ENCODE results near the gene IGSF5. TPM values are rescaled to one million over a fixed set of nuclear protein-coding genes. Genes with fewer than 3 reads are reported as not detected.

The IGSF5 gene
- total RNA-seq, 1 donor from 2014 or later, result 0.64 TPM

- Histone ChIP-seq H3K27ac (ENCODE audit: low read depth, low read length) (no peak overlapping the region), H3K27me3 (ENCODE audit: insufficient read depth, low read length) (no peaks in the 10 kb centered on the region), H3K9me3 (ENCODE audit: insufficient read depth, low read depth, low read length) (no peaks in the 10 kb centered on the region), H3K4me3 (ENCODE audit: insufficient read depth, low read depth, low read length) (no peak overlapping the region), H3K4me2 (ENCODE audit: low read length) (no peak overlapping the region), H3K4me1 (ENCODE audit: insufficient read depth, low read length) (no peaks in the 10 kb centered on the region), H2AFZ (ENCODE audit: low read depth, low read length) (no peak overlapping the region), H3K36me3 (ENCODE audit: insufficient read depth, low read length) (no peaks in the 10 kb centered on the region), H3K79me2 (ENCODE audit: insufficient read depth, low read length) (no peaks in the 10 kb centered on the region), H4K20me1 (ENCODE audit: insufficient read depth, low read length) (no peaks in the 10 kb centered on the region), H3K9ac (ENCODE audit: low read length) (no peak overlapping the region)
- peak; percentile 22 for DNase-seq (ENCODE audit: low read depth)
- no peak for FAIRE-seq
- no peaks in the 10 kb centered on the region for H3K4me1 Mint-ChIP-seq (ENCODE audit: low read depth, unreplicated experiment)
- no peak overlapping the region for H3K4me3 Mint-ChIP-seq (ENCODE audit: unreplicated experiment)
- peaks cover 2% of the 10 kb centered on the region for H3K9me3 Mint-ChIP-seq (ENCODE audit: unreplicated experiment)
- H3K27me3 Mint-ChIP-seq (ENCODE audit: low read depth, unreplicated experiment), result peaks cover 7% of the 10 kb centered on the region
- no peaks in the 10 kb centered on the region for H3K36me3 Mint-ChIP-seq (ENCODE audit: low read depth, unreplicated experiment)
- no peak overlapping the region for H3K27ac Mint-ChIP-seq (ENCODE audit: unreplicated experiment)
- no peak for TF ChIP-seq EZH2 (IDR thresholded peaks at IDR 0.05; ENCODE audit: insufficient read depth, low read length)
- TF ChIP-seq, protein P1, sequence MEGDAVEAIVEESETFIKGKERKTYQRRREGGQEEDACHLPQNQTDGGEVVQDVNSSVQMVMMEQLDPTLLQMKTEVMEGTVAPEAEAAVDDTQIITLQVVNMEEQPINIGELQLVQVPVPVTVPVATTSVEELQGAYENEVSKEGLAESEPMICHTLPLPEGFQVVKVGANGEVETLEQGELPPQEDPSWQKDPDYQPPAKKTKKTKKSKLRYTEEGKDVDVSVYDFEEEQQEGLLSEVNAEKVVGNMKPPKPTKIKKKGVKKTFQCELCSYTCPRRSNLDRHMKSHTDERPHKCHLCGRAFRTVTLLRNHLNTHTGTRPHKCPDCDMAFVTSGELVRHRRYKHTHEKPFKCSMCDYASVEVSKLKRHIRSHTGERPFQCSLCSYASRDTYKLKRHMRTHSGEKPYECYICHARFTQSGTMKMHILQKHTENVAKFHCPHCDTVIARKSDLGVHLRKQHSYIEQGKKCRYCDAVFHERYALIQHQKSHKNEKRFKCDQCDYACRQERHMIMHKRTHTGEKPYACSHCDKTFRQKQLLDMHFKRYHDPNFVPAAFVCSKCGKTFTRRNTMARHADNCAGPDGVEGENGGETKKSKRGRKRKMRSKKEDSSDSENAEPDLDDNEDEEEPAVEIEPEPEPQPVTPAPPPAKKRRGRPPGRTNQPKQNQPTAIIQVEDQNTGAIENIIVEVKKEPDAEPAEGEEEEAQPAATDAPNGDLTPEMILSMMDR (IDR thresholded peaks at IDR 0.05; ENCODE audit: insufficient read depth, low read depth, low read length), result no peak
Observed at GRCh38 chr21:39763272-39763970, 18.4 kb downstream of the IGSF5 start.

DNA sequence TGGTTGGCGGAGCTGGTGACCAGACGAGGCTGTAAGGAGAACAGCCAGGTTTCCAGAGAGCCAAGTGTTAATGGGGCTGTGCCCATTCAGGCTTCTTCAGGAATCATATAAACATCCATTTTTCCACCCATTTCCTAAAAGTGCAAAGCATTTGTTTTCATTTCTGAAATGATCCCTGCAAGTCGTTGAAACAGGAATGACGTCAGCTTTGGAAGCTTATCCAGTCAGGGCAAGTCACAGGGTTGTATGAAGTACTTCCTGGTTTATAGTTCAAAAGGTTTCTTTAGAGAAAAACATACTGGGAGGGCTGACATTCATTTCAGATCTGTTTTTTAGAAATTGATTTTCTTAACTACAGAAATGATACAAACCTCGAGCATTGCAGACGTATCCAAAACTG lies 29.2 kb downstream of the IGSF5 start:
- Histone ChIP-seq H3K36me3 (ENCODE audit: insufficient read depth, low read length) (no peaks in the 10 kb centered on the region), H3K9ac (ENCODE audit: low read length) (no peak overlapping the region), H2AFZ (ENCODE audit: low read depth, low read length) (no peak overlapping the region), H3K27me3 (ENCODE audit: insufficient read depth, low read length) (no peaks in the 10 kb centered on the region), H4K20me1 (ENCODE audit: insufficient read depth, low read length) (no peaks in the 10 kb centered on the region), H3K4me1 (ENCODE audit: insufficient read depth, low read length) (peaks cover 14% of the 10 kb centered on the region), H3K4me3 (ENCODE audit: insufficient read depth, low read depth, low read length) (no peak overlapping the region), H3K4me2 (ENCODE audit: low read length) (no peak overlapping the region), H3K27ac (ENCODE audit: low read depth, low read length) (no peak overlapping the region), H3K79me2 (ENCODE audit: insufficient read depth, low read length) (no peaks in the 10 kb centered on the region), H3K9me3 (ENCODE audit: insufficient read depth, low read depth, low read length) (no peaks in the 10 kb centered on the region)
- Mint-ChIP-seq H3K4me1 (ENCODE audit: low read depth, unreplicated experiment) (peaks cover 13% of the 10 kb centered on the region), H3K4me3 (ENCODE audit: unreplicated experiment) (no peak overlapping the region), H3K27ac (ENCODE audit: unreplicated experiment) (no peak overlapping the region), H3K27me3 (ENCODE audit: low read depth, unreplicated experiment) (peaks cover 4% of the 10 kb centered on the region), H3K9me3 (ENCODE audit: unreplicated experiment) (no peaks in the 10 kb centered on the region), H3K36me3 (ENCODE audit: low read depth, unreplicated experiment) (no peaks in the 10 kb centered on the region)
- no peak for TF ChIP-seq EZH2 (IDR thresholded peaks at IDR 0.05; ENCODE audit: insufficient read depth, low read length)
- TF ChIP-seq, protein P1 (IDR thresholded peaks at IDR 0.05; ENCODE audit: insufficient read depth, low read depth, low read length), result no peak
- DNase-seq (ENCODE audit: low read depth) (no peak), FAIRE-seq (no peak)

- Histone ChIP-seq H3K36me3 (ENCODE audit: insufficient read depth, low read length) (no peaks in the 10 kb centered on the region), H3K79me2 (ENCODE audit: insufficient read depth, low read length) (no peaks in the 10 kb centered on the region), H2AFZ (ENCODE audit: low read depth, low read length) (no peak overlapping the region), H3K9me3 (ENCODE audit: insufficient read depth, low read depth, low read length) (no peaks in the 10 kb centered on the region), H3K9ac (ENCODE audit: low read length) (no peak overlapping the region), H3K27me3 (ENCODE audit: insufficient read depth, low read length) (no peaks in the 10 kb centered on the region), H3K27ac (ENCODE audit: low read depth, low read length) (no peak overlapping the region), H3K4me2 (ENCODE audit: low read length) (no peak overlapping the region), H4K20me1 (ENCODE audit: insufficient read depth, low read length) (no peaks in the 10 kb centered on the region), H3K4me3 (ENCODE audit: insufficient read depth, low read depth, low read length) (no peak overlapping the region), H3K4me1 (ENCODE audit: insufficient read depth, low read length) (peaks cover 14% of the 10 kb centered on the region)
- FAIRE-seq (no peak), DNase-seq (ENCODE audit: low read depth) (no peak)
- Mint-ChIP-seq H3K9me3 (ENCODE audit: unreplicated experiment) (no peaks in the 10 kb centered on the region), H3K27ac (ENCODE audit: unreplicated experiment) (peak overlapping the region; percentile 34), H3K4me1 (ENCODE audit: low read depth, unreplicated experiment) (peaks cover 13% of the 10 kb centered on the region), H3K4me3 (ENCODE audit: unreplicated experiment) (no peak overlapping the region), H3K27me3 (ENCODE audit: low read depth, unreplicated experiment) (peaks cover 4% of the 10 kb centered on the region), H3K36me3 (ENCODE audit: low read depth, unreplicated experiment) (no peaks in the 10 kb centered on the region)
- TF ChIP-seq, protein P1 (IDR thresholded peaks at IDR 0.05; ENCODE audit: insufficient read depth, low read depth, low read length), result no peak
- TF ChIP-seq EZH2 (IDR thresholded peaks at IDR 0.05; ENCODE audit: insufficient read depth, low read length), result no peak
Observed at GRCh38 chr21:39775816-39776215, 30.8 kb downstream of the IGSF5 start.
